GM08714 (cell line): ENCODE results near the gene STK11IP.
"Not testable (repeated sequence)": the region's sequence is repeated elsewhere in the genome, so short reads cannot be mapped to it uniquely, and the experiment has no call there.

Experiments used
- H3K4me3 ChIP-seq: fragments of 200-500 bp; sonication (Bioruptor generic); 2 replicates; pipeline ENCODE4 v1.5.1; 2014; ENCODE audit warnings: mild to moderate bottlenecking, low read length, inconsistent platforms
- ZNF274 ChIP-seq: IDR thresholded peaks from 2 replicates; pipeline ENCODE4 v1.6.1; 2012; ENCODE audit warnings: mild to moderate bottlenecking, low read depth, low read length

The STK11IP gene

GRCh38 chr2:219645631-219646527 lies 48.2 kb downstream of the STK11IP start:
- no peak overlapping the region for H3K4me3 ChIP-seq
- TF ChIP-seq ZNF274, result no peak

- H3K4me3 ChIP-seq, result no peak overlapping the region
- no peak for TF ChIP-seq ZNF274
Observed at GRCh38 chr2:219648176-219648575, 50.5 kb downstream of the STK11IP start.

GRCh38 chr2:219648963-219649362 lies 51.3 kb downstream of the STK11IP start:
- TF ChIP-seq ZNF274, result no peak
- H3K4me3 ChIP-seq, result no peak overlapping the region

GRCh38 chr2:219650426-219651248 lies 53.0 kb downstream of the STK11IP start:
- H3K4me3 ChIP-seq, result no peak overlapping the region
- no peak for TF ChIP-seq ZNF274

- H3K4me3 ChIP-seq, result not testable (repeated sequence)
Observed at GRCh38 chr2:219651656-219652055, 54.0 kb downstream of the STK11IP start.

- no peak for TF ChIP-seq ZNF274
- no peak overlapping the region for H3K4me3 ChIP-seq
Observed at GRCh38 chr2:219656526-219656925, 58.9 kb downstream of the STK11IP start.

- no peak overlapping the region for H3K4me3 ChIP-seq
- no peak for TF ChIP-seq ZNF274
Observed at GRCh38 chr2:219658196-219658846, 60.7 kb downstream of the STK11IP start.

GRCh38 chr2:219658874-219659273 lies 61.2 kb downstream of the STK11IP start:
- H3K4me3 ChIP-seq, result no peak overlapping the region
- no peak for TF ChIP-seq ZNF274

GRCh38 chr2:219661197-219661954 lies 63.7 kb downstream of the STK11IP start:
- H3K4me3 ChIP-seq, result no peak overlapping the region; the same call in 1 of the 2 replicates
- TF ChIP-seq ZNF274, result no peak

- no peak overlapping the region for H3K4me3 ChIP-seq
- TF ChIP-seq ZNF274, result no peak
Observed at GRCh38 chr2:219661955-219662395, 64.3 kb downstream of the STK11IP start.

GRCh38 chr2:219662566-219662965 lies 64.9 kb downstream of the STK11IP start:
- TF ChIP-seq ZNF274, result no peak
- no peak overlapping the region for H3K4me3 ChIP-seq

- H3K4me3 ChIP-seq, result no peak overlapping the region
- TF ChIP-seq ZNF274, result no peak
Observed at GRCh38 chr2:219663116-219663762, 65.6 kb downstream of the STK11IP start.

- no peak for TF ChIP-seq ZNF274
- H3K4me3 ChIP-seq, result no peak overlapping the region
Observed at GRCh38 chr2:219664041-219664440, 66.4 kb downstream of the STK11IP start.

GRCh38 chr2:219664944-219665343 lies 67.3 kb downstream of the STK11IP start:
- no peak overlapping the region for H3K4me3 ChIP-seq
- TF ChIP-seq ZNF274, result no peak
